ENCODE results near the gene TMEM178B. TPM values are rescaled to one million over a fixed set of nuclear protein-coding genes. Genes with fewer than 3 reads are reported as not detected.

Gene TMEM178B
- polyA plus RNA-seq, 1 of the 3 experiments (the other 2 are of a cell fraction): 0.20 TPM

GRCh38 chr7:141263983-141264382, 190.1 kb downstream of the TMEM178B start (continued):
- no peak for TF ChIP-seq USF1 (IDR thresholded peaks at IDR 0.05; ENCODE audit: borderline replicate concordance, low read depth)
- TF ChIP-seq TEAD4 (IDR thresholded peaks at IDR 0.05; ENCODE audit: borderline replicate concordance, insufficient read depth): no peak
- TF ChIP-seq ELF1 (IDR thresholded peaks at IDR 0.05): no peak
- no peak for TF ChIP-seq MXI1 (IDR thresholded peaks at IDR 0.05; ENCODE audit: low read depth, low read length)
- no peak for TF ChIP-seq EP300 (IDR thresholded peaks at IDR 0.05; ENCODE audit: borderline replicate concordance in 1 of 2, low read depth in 1 of 2, low read length in 1 of 2)
- TF ChIP-seq RXRA (IDR thresholded peaks at IDR 0.05; ENCODE audit: borderline replicate concordance, low read depth): no peak
- no peak for TF ChIP-seq POLR2AphosphoS5 (IDR thresholded peaks at IDR 0.05; ENCODE audit: low read depth, low read length)
- TF ChIP-seq MAX (IDR thresholded peaks at IDR 0.05; ENCODE audit: low read depth): no peak
- TF ChIP-seq JUND (IDR thresholded peaks at IDR 0.05): no peak

GRCh38 chr7:141264511-141264910, 190.6 kb downstream of the TMEM178B start:
- Histone ChIP-seq H3K4me1 (ENCODE audit: control insufficient read depth in 1 of 2, insufficient read depth in 2 of 2, low read depth in 1 of 2, low read length in 1 of 2) (no peaks in the 10 kb centered on the region), H3K9me2 (no peaks in the 10 kb centered on the region), H3K9me3 (peaks cover under 1% of the 10 kb centered on the region; the same call in 1 of the 2 replicates), H3K36me3 (replicated peaks in 1 of 2; ENCODE audit: control insufficient read depth in 1 of 2, insufficient read depth in 2 of 2, low read length in 1 of 2) (no peaks in the 10 kb centered on the region), H3F3A (replicated peaks; ENCODE audit: insufficient read depth) (no peaks in the 10 kb centered on the region), H3K4me3 (ENCODE audit: low read depth in 2 of 2, low read length in 1 of 2) (no peak overlapping the region), H3K27ac (ENCODE audit: low read depth in 2 of 2, low read length in 1 of 2) (no peak overlapping the region), H2AFZ (ENCODE audit: low read depth) (no peak overlapping the region), H3K79me2 (ENCODE audit: insufficient read depth) (no peaks in the 10 kb centered on the region), H3K4me2 (no peak overlapping the region), H3K9ac (no peak overlapping the region), H3K27me3 (ENCODE audit: insufficient read depth) (no peaks in the 10 kb centered on the region), H4K20me1 (ENCODE audit: insufficient read depth) (no peaks in the 10 kb centered on the region)
- DNase-seq: no peak
- TF ChIP-seq MAX (IDR thresholded peaks at IDR 0.05; ENCODE audit: low read depth) (no peak), MEF2A (IDR thresholded peaks at IDR 0.05; ENCODE audit: borderline replicate concordance, low read depth) (no peak), EZH2phosphoT487 (IDR thresholded peaks at IDR 0.05; ENCODE audit: borderline replicate concordance, low read depth) (no peak), RCOR1 (IDR thresholded peaks at IDR 0.05; ENCODE audit: low read length) (no peak), ELF1 (IDR thresholded peaks at IDR 0.05) (no peak), USF1 (IDR thresholded peaks at IDR 0.05; ENCODE audit: borderline replicate concordance, low read depth) (no peak), GABPA (IDR thresholded peaks at IDR 0.05; ENCODE audit: low read depth) (no peak), POLR2AphosphoS5 (IDR thresholded peaks at IDR 0.05; ENCODE audit: low read depth, low read length) (no peak), TAF1 (IDR thresholded peaks at IDR 0.05; ENCODE audit: borderline replicate concordance, low read depth, low read length) (no peak), CHD2 (IDR thresholded peaks at IDR 0.05; ENCODE audit: low read length, partially characterized antibody) (no peak), RAD21 (IDR thresholded peaks at IDR 0.05; ENCODE audit: low read length) (no peak), RXRA (IDR thresholded peaks at IDR 0.05; ENCODE audit: borderline replicate concordance, low read depth) (no peak)
- TF ChIP-seq, protein P1, sequence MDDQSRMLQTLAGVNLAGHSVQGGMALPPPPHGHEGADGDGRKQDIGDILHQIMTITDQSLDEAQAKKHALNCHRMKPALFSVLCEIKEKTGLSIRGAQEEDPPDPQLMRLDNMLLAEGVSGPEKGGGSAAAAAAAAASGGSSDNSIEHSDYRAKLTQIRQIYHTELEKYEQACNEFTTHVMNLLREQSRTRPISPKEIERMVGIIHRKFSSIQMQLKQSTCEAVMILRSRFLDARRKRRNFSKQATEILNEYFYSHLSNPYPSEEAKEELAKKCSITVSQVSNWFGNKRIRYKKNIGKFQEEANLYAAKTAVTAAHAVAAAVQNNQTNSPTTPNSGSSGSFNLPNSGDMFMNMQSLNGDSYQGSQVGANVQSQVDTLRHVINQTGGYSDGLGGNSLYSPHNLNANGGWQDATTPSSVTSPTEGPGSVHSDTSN (IDR thresholded peaks at IDR 0.05): no peak
- TF ChIP-seq, protein P2, sequence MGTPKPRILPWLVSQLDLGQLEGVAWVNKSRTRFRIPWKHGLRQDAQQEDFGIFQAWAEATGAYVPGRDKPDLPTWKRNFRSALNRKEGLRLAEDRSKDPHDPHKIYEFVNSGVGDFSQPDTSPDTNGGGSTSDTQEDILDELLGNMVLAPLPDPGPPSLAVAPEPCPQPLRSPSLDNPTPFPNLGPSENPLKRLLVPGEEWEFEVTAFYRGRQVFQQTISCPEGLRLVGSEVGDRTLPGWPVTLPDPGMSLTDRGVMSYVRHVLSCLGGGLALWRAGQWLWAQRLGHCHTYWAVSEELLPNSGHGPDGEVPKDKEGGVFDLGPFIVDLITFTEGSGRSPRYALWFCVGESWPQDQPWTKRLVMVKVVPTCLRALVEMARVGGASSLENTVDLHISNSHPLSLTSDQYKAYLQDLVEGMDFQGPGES (IDR thresholded peaks at IDR 0.05; ENCODE audit: low read depth, low read length): no peak
- TF ChIP-seq, protein P3, sequence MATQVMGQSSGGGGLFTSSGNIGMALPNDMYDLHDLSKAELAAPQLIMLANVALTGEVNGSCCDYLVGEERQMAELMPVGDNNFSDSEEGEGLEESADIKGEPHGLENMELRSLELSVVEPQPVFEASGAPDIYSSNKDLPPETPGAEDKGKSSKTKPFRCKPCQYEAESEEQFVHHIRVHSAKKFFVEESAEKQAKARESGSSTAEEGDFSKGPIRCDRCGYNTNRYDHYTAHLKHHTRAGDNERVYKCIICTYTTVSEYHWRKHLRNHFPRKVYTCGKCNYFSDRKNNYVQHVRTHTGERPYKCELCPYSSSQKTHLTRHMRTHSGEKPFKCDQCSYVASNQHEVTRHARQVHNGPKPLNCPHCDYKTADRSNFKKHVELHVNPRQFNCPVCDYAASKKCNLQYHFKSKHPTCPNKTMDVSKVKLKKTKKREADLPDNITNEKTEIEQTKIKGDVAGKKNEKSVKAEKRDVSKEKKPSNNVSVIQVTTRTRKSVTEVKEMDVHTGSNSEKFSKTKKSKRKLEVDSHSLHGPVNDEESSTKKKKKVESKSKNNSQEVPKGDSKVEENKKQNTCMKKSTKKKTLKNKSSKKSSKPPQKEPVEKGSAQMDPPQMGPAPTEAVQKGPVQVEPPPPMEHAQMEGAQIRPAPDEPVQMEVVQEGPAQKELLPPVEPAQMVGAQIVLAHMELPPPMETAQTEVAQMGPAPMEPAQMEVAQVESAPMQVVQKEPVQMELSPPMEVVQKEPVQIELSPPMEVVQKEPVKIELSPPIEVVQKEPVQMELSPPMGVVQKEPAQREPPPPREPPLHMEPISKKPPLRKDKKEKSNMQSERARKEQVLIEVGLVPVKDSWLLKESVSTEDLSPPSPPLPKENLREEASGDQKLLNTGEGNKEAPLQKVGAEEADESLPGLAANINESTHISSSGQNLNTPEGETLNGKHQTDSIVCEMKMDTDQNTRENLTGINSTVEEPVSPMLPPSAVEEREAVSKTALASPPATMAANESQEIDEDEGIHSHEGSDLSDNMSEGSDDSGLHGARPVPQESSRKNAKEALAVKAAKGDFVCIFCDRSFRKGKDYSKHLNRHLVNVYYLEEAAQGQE (IDR thresholded peaks at IDR 0.05; ENCODE audit: low read depth, low read length): no peak
- ChIA-PET CTCF (interaction anchor here (1.1 kb wide), 2 partner anchors 43 to 193 kb away, joined by 3 to 4 read pairs; no protein-coding TSS in a partner anchor), POLR2A (no interaction called here)
- 40% methylated on average over 2 of the region's 2 CpGs for WGBS (ENCODE audit: low lambda C conversion rate)

All from SK-N-SH (cell line).